ENCODE data around the gene SLC8A1. TPM values are rescaled to one million over a fixed set of nuclear protein-coding genes. Genes with fewer than 3 reads are reported as not detected.

Gene SLC8A1
- total RNA-seq, 1 donor from 2014 or later, result 34.8 TPM

- Mint-ChIP-seq H3K9me3 (ENCODE audit: unreplicated experiment) (no peaks in the 10 kb centered on the region), H3K36me3 (ENCODE audit: low read depth, unreplicated experiment) (no peaks in the 10 kb centered on the region), H3K4me3 (ENCODE audit: unreplicated experiment) (no peak overlapping the region), H3K27ac (ENCODE audit: unreplicated experiment) (no peak overlapping the region), H3K27me3 (ENCODE audit: low read depth, unreplicated experiment) (no peaks in the 10 kb centered on the region), H3K4me1 (ENCODE audit: low read depth, unreplicated experiment) (no peaks in the 10 kb centered on the region)
- Histone ChIP-seq H3K36me3 (ENCODE audit: insufficient read depth, low read length) (no peaks in the 10 kb centered on the region), H4K20me1 (ENCODE audit: insufficient read depth, low read length) (no peaks in the 10 kb centered on the region), H3K4me3 (ENCODE audit: insufficient read depth, low read depth, low read length) (no peak overlapping the region), H3K4me2 (ENCODE audit: low read length) (no peak overlapping the region), H3K79me2 (ENCODE audit: insufficient read depth, low read length) (no peaks in the 10 kb centered on the region), H3K9me3 (ENCODE audit: insufficient read depth, low read depth, low read length) (no peaks in the 10 kb centered on the region), H3K4me1 (ENCODE audit: insufficient read depth, low read length) (no peaks in the 10 kb centered on the region), H3K9ac (ENCODE audit: low read length) (no peak overlapping the region), H2AFZ (ENCODE audit: low read depth, low read length) (no peak overlapping the region), H3K27me3 (ENCODE audit: insufficient read depth, low read length) (no peaks in the 10 kb centered on the region), H3K27ac (ENCODE audit: low read depth, low read length) (no peak overlapping the region)
- TF ChIP-seq, protein P1, sequence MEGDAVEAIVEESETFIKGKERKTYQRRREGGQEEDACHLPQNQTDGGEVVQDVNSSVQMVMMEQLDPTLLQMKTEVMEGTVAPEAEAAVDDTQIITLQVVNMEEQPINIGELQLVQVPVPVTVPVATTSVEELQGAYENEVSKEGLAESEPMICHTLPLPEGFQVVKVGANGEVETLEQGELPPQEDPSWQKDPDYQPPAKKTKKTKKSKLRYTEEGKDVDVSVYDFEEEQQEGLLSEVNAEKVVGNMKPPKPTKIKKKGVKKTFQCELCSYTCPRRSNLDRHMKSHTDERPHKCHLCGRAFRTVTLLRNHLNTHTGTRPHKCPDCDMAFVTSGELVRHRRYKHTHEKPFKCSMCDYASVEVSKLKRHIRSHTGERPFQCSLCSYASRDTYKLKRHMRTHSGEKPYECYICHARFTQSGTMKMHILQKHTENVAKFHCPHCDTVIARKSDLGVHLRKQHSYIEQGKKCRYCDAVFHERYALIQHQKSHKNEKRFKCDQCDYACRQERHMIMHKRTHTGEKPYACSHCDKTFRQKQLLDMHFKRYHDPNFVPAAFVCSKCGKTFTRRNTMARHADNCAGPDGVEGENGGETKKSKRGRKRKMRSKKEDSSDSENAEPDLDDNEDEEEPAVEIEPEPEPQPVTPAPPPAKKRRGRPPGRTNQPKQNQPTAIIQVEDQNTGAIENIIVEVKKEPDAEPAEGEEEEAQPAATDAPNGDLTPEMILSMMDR (IDR thresholded peaks at IDR 0.05; ENCODE audit: insufficient read depth, low read depth, low read length), result no peak
- no peak for TF ChIP-seq EZH2 (IDR thresholded peaks at IDR 0.05; ENCODE audit: insufficient read depth, low read length)
- DNase-seq (ENCODE audit: low read depth) (no peak), FAIRE-seq (no peak)
Observed at GRCh38 chr2:40497251-40497859, 45.5 kb upstream of the SLC8A1 start.

DNA sequence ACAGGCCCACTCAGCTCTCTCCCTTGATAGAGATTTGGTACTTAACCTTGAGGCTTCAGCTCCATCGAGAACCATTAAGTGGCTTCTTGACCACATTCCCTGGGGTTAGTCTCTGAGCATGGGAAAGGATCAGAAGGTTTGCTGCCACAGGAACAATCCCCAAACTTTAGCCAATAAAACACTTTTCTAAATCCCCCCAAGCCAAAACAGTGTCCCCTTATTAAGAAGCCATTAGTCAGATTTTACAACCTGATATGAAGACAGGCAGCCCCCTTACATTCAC, 37.7 kb upstream of the SLC8A1 start:
- peaks cover 5% of the 10 kb centered on the region for H3K4me1 ChIP-seq (ENCODE audit: insufficient read depth, low read length)
- peak overlapping the region; percentile 26 for H3K4me3 ChIP-seq (ENCODE audit: insufficient read depth, low read depth, low read length)
- H3K9ac ChIP-seq (ENCODE audit: low read length), result peak overlapping the region; percentile 38
- H3K9me3 ChIP-seq (ENCODE audit: insufficient read depth, low read depth, low read length), result no peaks in the 10 kb centered on the region
- Mint-ChIP-seq H3K27ac (ENCODE audit: unreplicated experiment) (no peak overlapping the region), H3K27me3 (ENCODE audit: low read depth, unreplicated experiment) (no peaks in the 10 kb centered on the region), H3K4me3 (ENCODE audit: unreplicated experiment) (no peak overlapping the region), H3K9me3 (ENCODE audit: unreplicated experiment) (peaks cover 2% of the 10 kb centered on the region), H3K36me3 (ENCODE audit: low read depth, unreplicated experiment) (no peaks in the 10 kb centered on the region), H3K4me1 (ENCODE audit: low read depth, unreplicated experiment) (peaks cover 10% of the 10 kb centered on the region)
- H2AFZ ChIP-seq (ENCODE audit: low read depth, low read length), result peak overlapping the region; percentile 49
- no peak for FAIRE-seq
- DNase-seq (ENCODE audit: low read depth), result no peak
- H3K27me3 ChIP-seq (ENCODE audit: insufficient read depth, low read length), result no peaks in the 10 kb centered on the region
- no peak overlapping the region for H3K27ac ChIP-seq (ENCODE audit: low read depth, low read length)
- peak overlapping the region; percentile 69 for H3K4me2 ChIP-seq (ENCODE audit: low read length)
- H4K20me1 ChIP-seq (ENCODE audit: insufficient read depth, low read length), result no peaks in the 10 kb centered on the region
- no peaks in the 10 kb centered on the region for H3K36me3 ChIP-seq (ENCODE audit: insufficient read depth, low read length)
- TF ChIP-seq EZH2 (IDR thresholded peaks at IDR 0.05; ENCODE audit: insufficient read depth, low read length), result no peak
- TF ChIP-seq, protein P1 (IDR thresholded peaks at IDR 0.05; ENCODE audit: insufficient read depth, low read depth, low read length), result no peak
- no peaks in the 10 kb centered on the region for H3K79me2 ChIP-seq (ENCODE audit: insufficient read depth, low read length)

DNA sequence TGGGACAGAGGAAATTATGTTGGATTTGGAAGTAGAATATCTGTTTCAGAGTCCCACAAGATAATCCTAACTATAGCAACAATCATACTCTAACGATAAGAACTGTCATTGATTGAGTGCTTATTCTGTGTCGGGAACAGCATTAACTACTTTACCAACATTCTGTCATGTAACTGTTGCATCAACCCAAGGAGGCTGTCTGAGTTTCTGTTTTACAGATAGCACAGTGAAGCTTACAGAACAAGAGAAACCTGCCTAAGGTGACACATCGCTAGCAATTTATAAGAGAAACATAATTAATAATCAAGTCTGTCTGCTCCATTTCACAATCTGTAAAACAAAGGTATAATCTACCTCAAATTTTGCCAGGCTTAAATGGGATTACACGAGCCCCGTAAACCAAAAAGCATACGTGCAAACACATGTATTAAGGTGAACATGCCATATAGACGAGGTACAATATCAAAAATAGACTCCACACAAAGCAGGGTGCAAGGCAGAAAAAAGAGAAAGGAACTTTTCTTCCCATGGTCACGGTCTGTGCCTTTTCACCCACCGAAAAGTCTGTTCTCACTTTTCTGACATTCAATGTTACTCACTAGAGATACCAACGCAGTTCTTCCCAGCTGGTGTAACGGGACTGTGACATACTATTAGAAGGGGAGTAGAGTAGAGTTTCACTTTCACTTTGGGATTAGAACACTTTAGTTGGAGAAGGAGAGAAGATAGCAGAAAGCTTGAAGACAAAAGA, 37.2 kb upstream of the SLC8A1 start:
- H3K4me2 ChIP-seq (ENCODE audit: low read length), result peak overlapping the region; percentile 69
- no peak overlapping the region for H3K27ac ChIP-seq (ENCODE audit: low read depth, low read length)
- H3K9me3 Mint-ChIP-seq (ENCODE audit: unreplicated experiment), result peaks cover 2% of the 10 kb centered on the region

More for the DNA sequence above, 37.2 kb upstream of the SLC8A1 start:
- peaks cover 5% of the 10 kb centered on the region for H3K4me1 ChIP-seq (ENCODE audit: insufficient read depth, low read length)
- H3K79me2 ChIP-seq (ENCODE audit: insufficient read depth, low read length), result no peaks in the 10 kb centered on the region
- FAIRE-seq (no peak), DNase-seq (ENCODE audit: low read depth) (peak; percentile 24)
- H3K9ac ChIP-seq (ENCODE audit: low read length), result peak overlapping the region; percentile 38
- H3K27ac Mint-ChIP-seq (ENCODE audit: unreplicated experiment), result no peak overlapping the region
- H3K9me3 ChIP-seq (ENCODE audit: insufficient read depth, low read depth, low read length), result no peaks in the 10 kb centered on the region
- no peaks in the 10 kb centered on the region for H3K27me3 Mint-ChIP-seq (ENCODE audit: low read depth, unreplicated experiment)
- peak overlapping the region; percentile 26 for H3K4me3 ChIP-seq (ENCODE audit: insufficient read depth, low read depth, low read length)
- no peaks in the 10 kb centered on the region for H4K20me1 ChIP-seq (ENCODE audit: insufficient read depth, low read length)
- no peak overlapping the region for H3K4me3 Mint-ChIP-seq (ENCODE audit: unreplicated experiment)
- TF ChIP-seq EZH2 (IDR thresholded peaks at IDR 0.05; ENCODE audit: insufficient read depth, low read length), result no peak
- TF ChIP-seq, protein P1 (IDR thresholded peaks at IDR 0.05; ENCODE audit: insufficient read depth, low read depth, low read length), result no peak
- no peaks in the 10 kb centered on the region for H3K36me3 Mint-ChIP-seq (ENCODE audit: low read depth, unreplicated experiment)
- H3K4me1 Mint-ChIP-seq (ENCODE audit: low read depth, unreplicated experiment), result peaks cover 10% of the 10 kb centered on the region
- no peaks in the 10 kb centered on the region for H3K27me3 ChIP-seq (ENCODE audit: insufficient read depth, low read length)
- peak overlapping the region; percentile 49 for H2AFZ ChIP-seq (ENCODE audit: low read depth, low read length)
- H3K36me3 ChIP-seq (ENCODE audit: insufficient read depth, low read length), result no peaks in the 10 kb centered on the region

Data from astrocyte (in vitro differentiated cells and primary cell).